ENCODE data around the gene UST. TPM values are rescaled to one million over a fixed set of nuclear protein-coding genes. Genes with fewer than 3 reads are reported as not detected.
"Not testable (repeated sequence)": the region's sequence is repeated elsewhere in the genome, so short reads cannot be mapped to it uniquely, and the experiment has no call there.

Gene UST
- total RNA-seq, 4 donors from 2014 or later, result 2.3 to 8.4 (median 2.8) TPM

- DNase-seq (no peak), ATAC-seq (no peak)
- intact Hi-C loops (cut with DNase I; ENCODE audit: low total_unique reads) (no loop called here), in situ Hi-C loops (cut with MboI; ENCODE audit: low sequenced_read_pairs in 4 of 4) (no loop called here)
- no peaks in the 10 kb centered on the region for H3K27me3 ChIP-seq
- H3K4me1 ChIP-seq, result peaks cover 0 to 4% of the 10 kb centered on the region in 2 donors
- H3K27ac ChIP-seq, result no peak overlapping the region
- H3K4me3 ChIP-seq, result no peak overlapping the region
- TF ChIP-seq POLR2A (IDR thresholded peaks at IDR 0.05), result no peak
- TF ChIP-seq, protein P1, sequence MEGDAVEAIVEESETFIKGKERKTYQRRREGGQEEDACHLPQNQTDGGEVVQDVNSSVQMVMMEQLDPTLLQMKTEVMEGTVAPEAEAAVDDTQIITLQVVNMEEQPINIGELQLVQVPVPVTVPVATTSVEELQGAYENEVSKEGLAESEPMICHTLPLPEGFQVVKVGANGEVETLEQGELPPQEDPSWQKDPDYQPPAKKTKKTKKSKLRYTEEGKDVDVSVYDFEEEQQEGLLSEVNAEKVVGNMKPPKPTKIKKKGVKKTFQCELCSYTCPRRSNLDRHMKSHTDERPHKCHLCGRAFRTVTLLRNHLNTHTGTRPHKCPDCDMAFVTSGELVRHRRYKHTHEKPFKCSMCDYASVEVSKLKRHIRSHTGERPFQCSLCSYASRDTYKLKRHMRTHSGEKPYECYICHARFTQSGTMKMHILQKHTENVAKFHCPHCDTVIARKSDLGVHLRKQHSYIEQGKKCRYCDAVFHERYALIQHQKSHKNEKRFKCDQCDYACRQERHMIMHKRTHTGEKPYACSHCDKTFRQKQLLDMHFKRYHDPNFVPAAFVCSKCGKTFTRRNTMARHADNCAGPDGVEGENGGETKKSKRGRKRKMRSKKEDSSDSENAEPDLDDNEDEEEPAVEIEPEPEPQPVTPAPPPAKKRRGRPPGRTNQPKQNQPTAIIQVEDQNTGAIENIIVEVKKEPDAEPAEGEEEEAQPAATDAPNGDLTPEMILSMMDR (IDR thresholded peaks at IDR 0.05 in 4 of 5, conservative IDR thresholded peaks at IDR 0.05 in 1 of 5), result no peak
- no peaks in the 10 kb centered on the region for H3K9me3 ChIP-seq
- no peaks in the 10 kb centered on the region for H3K36me3 ChIP-seq
Observed at GRCh38 chr6:148855744-148856143, 108.9 kb downstream of the UST start.

- peaks cover 0 to 4% of the 10 kb centered on the region in 2 donors for H3K4me1 ChIP-seq
- no peaks in the 10 kb centered on the region for H3K9me3 ChIP-seq
- DNase-seq (no peak), ATAC-seq (no peak)
- H3K27ac ChIP-seq, result no peak overlapping the region
- TF ChIP-seq, protein P1 (IDR thresholded peaks at IDR 0.05 in 4 of 5, conservative IDR thresholded peaks at IDR 0.05 in 1 of 5), result no peak
- TF ChIP-seq POLR2A (IDR thresholded peaks at IDR 0.05), result no peak
- intact Hi-C loops (cut with DNase I; ENCODE audit: low total_unique reads) (no loop called here), in situ Hi-C loops (cut with MboI; ENCODE audit: low sequenced_read_pairs in 4 of 4) (no loop called here)
- no peak overlapping the region for H3K4me3 ChIP-seq
- H3K27me3 ChIP-seq, result no peaks in the 10 kb centered on the region
- no peaks in the 10 kb centered on the region for H3K36me3 ChIP-seq
Observed at GRCh38 chr6:148857798-148858390, 111.1 kb downstream of the UST start.

DNA sequence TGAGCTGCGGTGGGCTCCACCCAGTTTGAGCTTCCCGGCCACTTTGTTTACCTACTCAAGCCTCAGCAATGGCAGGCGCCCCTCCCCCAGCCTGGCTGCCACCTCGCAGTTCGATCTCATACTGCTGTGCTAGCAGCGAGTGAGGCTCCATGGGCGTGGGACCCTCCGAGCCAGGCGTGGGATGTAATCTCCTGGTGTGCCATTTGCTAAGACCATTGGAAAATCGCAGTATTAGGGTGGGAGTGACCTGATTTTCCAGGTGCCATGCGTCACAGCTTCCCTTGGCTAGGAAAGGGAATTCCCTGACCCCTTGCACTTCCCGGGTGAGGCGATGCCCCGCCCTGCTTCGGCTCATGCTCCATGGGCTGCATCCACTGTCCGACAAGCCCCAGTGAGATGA, 117.3 kb downstream of the UST start:
- H3K4me3 ChIP-seq; H3K27ac ChIP-seq; DNase-seq; ATAC-seq; H3K9me3 ChIP-seq; H3K36me3 ChIP-seq; H3K4me1 ChIP-seq; H3K27me3 ChIP-seq; intact Hi-C loops (cut with DNase I; ENCODE audit: low total_unique reads); in situ Hi-C loops (cut with MboI; ENCODE audit: low sequenced_read_pairs in 4 of 4): not testable (repeated sequence)

GRCh38 chr6:148864941-148865340, 118.1 kb downstream of the UST start:
- H3K9me3 ChIP-seq, result no peaks in the 10 kb centered on the region
- TF ChIP-seq, protein P1 (IDR thresholded peaks at IDR 0.05 in 4 of 5, conservative IDR thresholded peaks at IDR 0.05 in 1 of 5), result no peak
- no peak for TF ChIP-seq POLR2A (IDR thresholded peaks at IDR 0.05)
- H3K27me3 ChIP-seq, result no peaks in the 10 kb centered on the region
- ATAC-seq (no peak), DNase-seq (no peak)
- in situ Hi-C loops (cut with MboI; ENCODE audit: low sequenced_read_pairs in 4 of 4) (no loop called here), intact Hi-C loops (cut with DNase I; ENCODE audit: low total_unique reads) (no loop called here)
- H3K4me3 ChIP-seq, result no peak overlapping the region
- no peaks in the 10 kb centered on the region for H3K36me3 ChIP-seq
- no peak overlapping the region for H3K27ac ChIP-seq
- peaks cover 3 to 12% of the 10 kb centered on the region in 2 donors for H3K4me1 ChIP-seq

- Histone ChIP-seq H3K27ac (no peak overlapping the region), H3K27me3 (no peaks in the 10 kb centered on the region), H3K9me3 (no peaks in the 10 kb centered on the region), H3K4me1 (peaks cover 3 to 12% of the 10 kb centered on the region in 2 donors), H3K36me3 (no peaks in the 10 kb centered on the region), H3K4me3 (no peak overlapping the region)
- intact Hi-C loops (cut with DNase I; ENCODE audit: low total_unique reads) (no loop called here), in situ Hi-C loops (cut with MboI; ENCODE audit: low sequenced_read_pairs in 4 of 4) (no loop called here)
- ATAC-seq (no peak), DNase-seq (no peak)
- no peak for TF ChIP-seq POLR2A (IDR thresholded peaks at IDR 0.05)
- TF ChIP-seq, protein P1 (IDR thresholded peaks at IDR 0.05 in 4 of 5, conservative IDR thresholded peaks at IDR 0.05 in 1 of 5), result no peak
Observed at GRCh38 chr6:148866657-148867268, 119.9 kb downstream of the UST start.

Data from gastrocnemius medialis (tissue), 4 donors.